Ishikawa (cell line): ENCODE results near the gene DNAH17.

ENCODE experiments used
- CEBPB ChIP-seq: IDR thresholded peaks from 2 replicates; pipeline ENCODE4 v1.6.1; 2012
- CREB1 ChIP-seq: IDR thresholded peaks from 2 replicates; pipeline ENCODE4 v1.6.1; 2012; ENCODE audit warnings: low read depth
- EGR1 ChIP-seq: IDR thresholded peaks from 2 replicates; pipeline ENCODE4 v1.6.1; 2012
- EP300 ChIP-seq: IDR thresholded peaks from 2 replicates; pipeline ENCODE4 v1.6.1; 2012; ENCODE audit warnings: borderline replicate concordance
- FOXM1 ChIP-seq: IDR thresholded peaks from 2 replicates; pipeline ENCODE4 v1.6.1; 2012; ENCODE audit warnings: low read depth, borderline replicate concordance
- NFIC ChIP-seq: IDR thresholded peaks from 2 replicates; pipeline ENCODE4 v1.6.1; 2012
- RAD21 ChIP-seq: IDR thresholded peaks from 2 replicates; pipeline ENCODE4 v1.6.1; 2012; ENCODE audit warnings: low read depth
- TAF1 ChIP-seq: IDR thresholded peaks from 2 replicates; pipeline ENCODE4 v1.6.1; 2012; ENCODE audit warnings: low read depth, mild to moderate bottlenecking
- TCF12 ChIP-seq: IDR thresholded peaks from 2 replicates; pipeline ENCODE4 v1.6.1; 2012; ENCODE audit warnings: low read depth
- TEAD4 ChIP-seq: IDR thresholded peaks from 2 replicates; pipeline ENCODE4 v1.6.1; 2012
- YY1 ChIP-seq: IDR thresholded peaks from 2 replicates; pipeline ENCODE4 v1.6.1; 2012; ENCODE audit warnings: low read depth
- ZBTB7A ChIP-seq: IDR thresholded peaks from 2 replicates; pipeline ENCODE4 v1.6.1; 2012; ENCODE audit warnings: low read depth
- TF ChIP-seq, protein P1 (sequence below): IDR thresholded peaks from 2 replicates; pipeline ENCODE4 v1.6.1; 2012
- TF ChIP-seq, protein P2 (sequence below): IDR thresholded peaks from 2 replicates; pipeline ENCODE4 v1.6.1; 2012
- TF ChIP-seq, protein P3 (sequence below): IDR thresholded peaks from 2 replicates; pipeline ENCODE4 v1.6.1; 2012; ENCODE audit warnings: low read depth, mild to moderate bottlenecking

DNAH17 gene

DNA sequence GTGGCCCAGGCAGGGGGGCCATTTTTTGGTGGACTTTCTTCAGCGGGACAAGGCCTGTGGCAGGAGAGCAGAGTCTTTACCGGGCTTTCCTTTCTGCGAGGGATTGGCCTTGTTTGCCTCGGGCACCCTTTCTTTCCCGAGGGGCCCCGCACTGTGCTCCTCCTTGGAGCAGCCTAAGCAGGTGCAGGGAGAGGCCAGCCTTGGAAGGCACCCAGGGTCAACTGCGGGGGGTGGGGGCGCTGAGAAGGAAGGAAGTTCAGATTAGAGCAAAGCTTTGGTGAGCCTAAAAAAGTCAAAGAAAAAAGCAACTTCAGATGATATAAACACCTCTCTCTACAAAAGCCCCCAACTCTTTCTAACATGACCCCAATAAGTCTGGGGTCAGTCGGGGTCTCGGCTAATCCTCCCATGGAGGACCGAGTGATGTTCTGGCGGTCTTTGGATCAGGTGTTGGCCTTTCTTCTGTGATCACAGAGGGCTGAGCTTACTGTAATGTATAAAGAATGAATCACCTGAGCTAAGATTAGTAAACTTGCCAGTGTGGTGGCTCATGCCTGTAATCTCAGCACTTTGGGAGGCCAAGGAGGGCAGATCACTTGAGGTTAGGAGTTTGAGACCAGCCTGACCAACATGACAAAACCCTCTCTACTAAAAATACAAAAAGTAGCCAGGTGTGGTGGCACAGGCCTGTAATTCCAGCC lies 135.8 kb downstream of the DNAH17 start:
- no peak for TF ChIP-seq TCF12
- TF ChIP-seq NFIC = no peak
- no peak for TF ChIP-seq FOXM1

DNA sequence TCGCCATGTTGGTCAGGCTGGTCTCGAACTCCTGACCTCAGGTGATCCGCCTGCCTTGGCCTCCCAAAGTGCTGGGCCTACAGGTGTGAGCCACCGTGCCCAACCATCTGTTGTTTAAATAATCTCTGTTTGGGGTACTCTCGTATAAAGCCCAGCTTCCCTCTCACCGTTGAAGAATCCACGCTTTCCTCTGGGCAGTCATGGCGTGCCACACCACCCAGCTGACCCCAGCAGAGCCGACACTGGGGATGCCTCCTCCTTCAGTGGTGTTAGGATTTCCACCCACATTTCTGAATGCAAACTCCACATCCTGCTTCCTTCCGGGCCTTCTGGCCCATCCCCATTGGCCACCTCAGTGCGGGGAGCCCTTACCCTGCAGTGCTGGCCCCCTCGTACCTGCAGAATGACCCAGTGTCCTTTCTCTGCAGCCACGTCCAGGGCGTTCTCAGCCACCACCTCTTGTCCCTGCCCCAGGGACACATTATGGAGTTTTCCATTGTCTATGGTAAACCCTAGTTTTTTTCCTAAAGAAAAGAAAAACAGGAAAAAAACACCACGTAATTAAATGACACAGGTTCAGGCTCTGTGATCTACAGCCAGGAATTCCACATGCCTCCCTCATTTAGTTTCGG lies 138.4 kb downstream of the DNAH17 start:
- TF ChIP-seq NFIC = no peak
- no peak for TF ChIP-seq EP300
- TF ChIP-seq TAF1 = no peak
- TF ChIP-seq TCF12 = no peak
- TF ChIP-seq, protein P1, sequence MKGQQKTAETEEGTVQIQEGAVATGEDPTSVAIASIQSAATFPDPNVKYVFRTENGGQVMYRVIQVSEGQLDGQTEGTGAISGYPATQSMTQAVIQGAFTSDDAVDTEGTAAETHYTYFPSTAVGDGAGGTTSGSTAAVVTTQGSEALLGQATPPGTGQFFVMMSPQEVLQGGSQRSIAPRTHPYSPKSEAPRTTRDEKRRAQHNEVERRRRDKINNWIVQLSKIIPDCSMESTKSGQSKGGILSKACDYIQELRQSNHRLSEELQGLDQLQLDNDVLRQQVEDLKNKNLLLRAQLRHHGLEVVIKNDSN = no peak
- no peak for TF ChIP-seq RAD21
- TF ChIP-seq, protein P2, sequence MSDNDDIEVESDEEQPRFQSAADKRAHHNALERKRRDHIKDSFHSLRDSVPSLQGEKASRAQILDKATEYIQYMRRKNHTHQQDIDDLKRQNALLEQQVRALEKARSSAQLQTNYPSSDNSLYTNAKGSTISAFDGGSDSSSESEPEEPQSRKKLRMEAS = no peak
- no peak for TF ChIP-seq TEAD4
- TF ChIP-seq YY1 = no peak
- TF ChIP-seq, protein P3, sequence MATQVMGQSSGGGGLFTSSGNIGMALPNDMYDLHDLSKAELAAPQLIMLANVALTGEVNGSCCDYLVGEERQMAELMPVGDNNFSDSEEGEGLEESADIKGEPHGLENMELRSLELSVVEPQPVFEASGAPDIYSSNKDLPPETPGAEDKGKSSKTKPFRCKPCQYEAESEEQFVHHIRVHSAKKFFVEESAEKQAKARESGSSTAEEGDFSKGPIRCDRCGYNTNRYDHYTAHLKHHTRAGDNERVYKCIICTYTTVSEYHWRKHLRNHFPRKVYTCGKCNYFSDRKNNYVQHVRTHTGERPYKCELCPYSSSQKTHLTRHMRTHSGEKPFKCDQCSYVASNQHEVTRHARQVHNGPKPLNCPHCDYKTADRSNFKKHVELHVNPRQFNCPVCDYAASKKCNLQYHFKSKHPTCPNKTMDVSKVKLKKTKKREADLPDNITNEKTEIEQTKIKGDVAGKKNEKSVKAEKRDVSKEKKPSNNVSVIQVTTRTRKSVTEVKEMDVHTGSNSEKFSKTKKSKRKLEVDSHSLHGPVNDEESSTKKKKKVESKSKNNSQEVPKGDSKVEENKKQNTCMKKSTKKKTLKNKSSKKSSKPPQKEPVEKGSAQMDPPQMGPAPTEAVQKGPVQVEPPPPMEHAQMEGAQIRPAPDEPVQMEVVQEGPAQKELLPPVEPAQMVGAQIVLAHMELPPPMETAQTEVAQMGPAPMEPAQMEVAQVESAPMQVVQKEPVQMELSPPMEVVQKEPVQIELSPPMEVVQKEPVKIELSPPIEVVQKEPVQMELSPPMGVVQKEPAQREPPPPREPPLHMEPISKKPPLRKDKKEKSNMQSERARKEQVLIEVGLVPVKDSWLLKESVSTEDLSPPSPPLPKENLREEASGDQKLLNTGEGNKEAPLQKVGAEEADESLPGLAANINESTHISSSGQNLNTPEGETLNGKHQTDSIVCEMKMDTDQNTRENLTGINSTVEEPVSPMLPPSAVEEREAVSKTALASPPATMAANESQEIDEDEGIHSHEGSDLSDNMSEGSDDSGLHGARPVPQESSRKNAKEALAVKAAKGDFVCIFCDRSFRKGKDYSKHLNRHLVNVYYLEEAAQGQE = no peak
- no peak for TF ChIP-seq EGR1
- no peak for TF ChIP-seq ZBTB7A
- TF ChIP-seq FOXM1 = no peak
- TF ChIP-seq CREB1 = no peak
- no peak for TF ChIP-seq CEBPB

DNA sequence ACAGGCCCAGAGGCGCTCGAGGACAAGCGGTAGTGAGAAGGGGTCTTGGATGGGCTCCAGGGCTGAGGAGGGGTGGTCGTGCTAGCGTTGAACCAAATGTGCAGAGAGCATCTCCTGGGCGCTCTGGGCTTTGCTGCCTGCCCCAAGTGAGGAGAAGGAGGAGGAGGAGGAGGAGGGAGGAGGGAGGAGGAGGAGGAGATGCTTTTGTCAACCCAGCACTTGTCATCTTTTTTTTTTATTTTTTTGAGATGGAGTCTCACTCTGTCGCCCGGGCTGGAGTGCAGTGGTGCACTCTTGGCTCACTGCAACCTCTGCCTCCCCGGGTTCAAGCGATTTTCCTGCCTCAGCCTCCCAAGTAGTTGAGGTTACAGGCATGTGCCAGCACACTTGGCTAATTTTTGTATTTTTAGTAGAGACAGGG lies 138.9 kb downstream of the DNAH17 start:
- no peak for TF ChIP-seq FOXM1
- TF ChIP-seq YY1 = no peak
- no peak for TF ChIP-seq TCF12
- TF ChIP-seq CEBPB = no peak
- no peak for TF ChIP-seq TAF1
- TF ChIP-seq, protein P3 = no peak
- TF ChIP-seq, protein P1 = no peak
- TF ChIP-seq, protein P2 = no peak
- no peak for TF ChIP-seq ZBTB7A
- TF ChIP-seq RAD21 = no peak
- TF ChIP-seq EP300 = no peak
- no peak for TF ChIP-seq NFIC
- TF ChIP-seq EGR1 = no peak
- no peak for TF ChIP-seq TEAD4

DNA sequence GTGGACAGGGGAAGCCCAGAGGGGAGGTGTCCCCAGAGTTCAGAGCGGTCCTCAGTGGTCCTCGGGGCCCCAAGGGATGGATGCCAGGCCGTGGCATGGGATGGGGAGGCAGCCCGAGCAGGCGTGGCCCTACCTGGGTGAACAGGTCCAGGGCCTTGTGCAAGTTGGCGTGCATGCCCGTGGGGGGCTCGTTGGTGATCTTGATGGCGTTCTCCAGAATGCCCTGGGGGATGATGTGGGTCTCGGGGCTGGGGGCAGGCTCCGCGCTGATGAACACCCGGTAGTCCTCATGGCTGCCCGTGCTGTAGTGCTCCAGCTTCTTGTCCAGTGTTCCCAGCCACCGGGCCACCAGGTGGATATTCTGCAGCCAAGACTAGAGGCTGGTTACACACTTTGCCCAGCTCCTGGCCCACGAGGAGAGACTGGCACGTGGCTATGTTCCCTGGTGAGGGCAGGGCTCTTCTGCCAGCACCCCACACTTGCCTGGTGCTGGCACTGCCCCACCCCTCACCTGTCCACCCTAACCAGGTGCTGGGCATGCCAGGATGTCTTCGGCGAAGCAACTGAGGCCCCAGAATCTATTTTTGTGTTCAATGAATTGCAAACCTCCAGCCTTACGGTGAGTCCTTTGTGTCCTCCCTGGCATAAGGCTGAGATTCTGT lies 139.6 kb downstream of the DNAH17 start:
- TF ChIP-seq CEBPB (no peak), NFIC (no peak), EP300 (no peak), EGR1 (no peak), TEAD4 (no peak), YY1 (no peak), TAF1 (no peak), ZBTB7A (no peak), RAD21 (no peak), FOXM1 (no peak)
- TF ChIP-seq, protein P3 = no peak
- TF ChIP-seq, protein P2 = no peak
- TF ChIP-seq, protein P1 = no peak
